Stimulated activated CD4-positive, alpha-beta T cell treated with anti-CD3 and anti-CD28 coated beads, Interleukin-12 subunit alpha, Interleukin-12 subunit beta, amount 100 ng/mL, for 24 hours (primary cell): ENCODE measurements around the gene ACTN2.
"Not testable (repeated sequence)": the region's sequence is repeated elsewhere in the genome, so short reads cannot be mapped to it uniquely, and the experiment has no call there.

Experiments used
- DNase-seq, 2 experiments: peaks; one replicate each; pipeline ENCODE4 v3.0.0-alpha.2; 2020; ENCODE audit warnings: low read depth in 2 of 2

Gene ACTN2

GRCh38 chr1:236685917-236686814 lies at the start of gene ACTN2:
Gene ACTN2, plus strand, starts transcription at chr1:236686499. Its CDS starts 175 bp downstream, at chr1:236686674.
- peak; percentile 14 to 35 for DNase-seq

- DNase-seq: no peak
Observed at GRCh38 chr1:236638945-236639344, 47.4 kb upstream of the ACTN2 start.

GRCh38 chr1:236639686-236640085 lies 46.6 kb upstream of the ACTN2 start:
- DNase-seq: no peak

GRCh38 chr1:236642763-236643162 lies 43.5 kb upstream of the ACTN2 start:
- no peak for DNase-seq

- DNase-seq: no peak
Observed at GRCh38 chr1:236645016-236645680, 41.2 kb upstream of the ACTN2 start.

GRCh38 chr1:236654511-236654910 lies 31.8 kb upstream of the ACTN2 start:
- no peak for DNase-seq

GRCh38 chr1:236654957-236655356 lies 31.3 kb upstream of the ACTN2 start:
- no peak for DNase-seq

- DNase-seq: no peak
Observed at GRCh38 chr1:236657398-236657797, 28.9 kb upstream of the ACTN2 start.

- no peak for DNase-seq
Observed at GRCh38 chr1:236659792-236660587, 26.3 kb upstream of the ACTN2 start.

- no peak for DNase-seq
Observed at GRCh38 chr1:236663934-236664333, 22.4 kb upstream of the ACTN2 start.

- DNase-seq: not testable (repeated sequence)
Observed at GRCh38 chr1:236668909-236669308, 17.4 kb upstream of the ACTN2 start.

- no peak for DNase-seq
Observed at GRCh38 chr1:236670060-236670459, 16.2 kb upstream of the ACTN2 start.

GRCh38 chr1:236673289-236673919 lies 12.9 kb upstream of the ACTN2 start:
- DNase-seq: no peak

GRCh38 chr1:236677641-236678235 lies 8.6 kb upstream of the ACTN2 start:
- no peak for DNase-seq

- DNase-seq: no peak
Observed at GRCh38 chr1:236681219-236681618, 5.1 kb upstream of the ACTN2 start.

GRCh38 chr1:236685205-236685916 lies 938 bp upstream of the ACTN2 start:
- DNase-seq: no peak

GRCh38 chr1:236686815-236687160 lies 489 bp downstream of the ACTN2 start:
- no peak for DNase-seq

GRCh38 chr1:236687273-236687672 lies 974 bp downstream of the ACTN2 start:
- no peak for DNase-seq

- DNase-seq: no peak
Observed at GRCh38 chr1:236688705-236689104, 2.4 kb downstream of the ACTN2 start.

- DNase-seq: no peak
Observed at GRCh38 chr1:236689713-236690569, 3.6 kb downstream of the ACTN2 start.
